HEK293T (cell line): ENCODE results near the gene CDC34.

Experiments used
- BHLHE40 ChIP-seq: fragments of 450-650 bp; IDR thresholded peaks from 2 replicates; pipeline ENCODE4 v1.6.1; 2016; ENCODE audit warnings: mild to moderate bottlenecking, moderate library complexity, borderline replicate concordance
- FOXK2 ChIP-seq: fragments of 450-650 bp; IDR thresholded peaks from 2 replicates; pipeline ENCODE4 v1.6.1; 2016; ENCODE audit warnings: mild to moderate bottlenecking
- FOXM1 ChIP-seq: fragments of 450-650 bp; IDR thresholded peaks from 2 replicates; pipeline ENCODE4 v1.6.1; 2017; ENCODE audit warnings: mild to moderate bottlenecking, borderline replicate concordance
- ZNF384 ChIP-seq: fragments of 450-650 bp; IDR thresholded peaks from 2 replicates; pipeline ENCODE4 v1.6.1; 2016
- TF ChIP-seq, protein P1 (sequence below): fragments of 450-650 bp; IDR thresholded peaks from 2 replicates; pipeline ENCODE4 v1.6.1; 2016

DNA sequence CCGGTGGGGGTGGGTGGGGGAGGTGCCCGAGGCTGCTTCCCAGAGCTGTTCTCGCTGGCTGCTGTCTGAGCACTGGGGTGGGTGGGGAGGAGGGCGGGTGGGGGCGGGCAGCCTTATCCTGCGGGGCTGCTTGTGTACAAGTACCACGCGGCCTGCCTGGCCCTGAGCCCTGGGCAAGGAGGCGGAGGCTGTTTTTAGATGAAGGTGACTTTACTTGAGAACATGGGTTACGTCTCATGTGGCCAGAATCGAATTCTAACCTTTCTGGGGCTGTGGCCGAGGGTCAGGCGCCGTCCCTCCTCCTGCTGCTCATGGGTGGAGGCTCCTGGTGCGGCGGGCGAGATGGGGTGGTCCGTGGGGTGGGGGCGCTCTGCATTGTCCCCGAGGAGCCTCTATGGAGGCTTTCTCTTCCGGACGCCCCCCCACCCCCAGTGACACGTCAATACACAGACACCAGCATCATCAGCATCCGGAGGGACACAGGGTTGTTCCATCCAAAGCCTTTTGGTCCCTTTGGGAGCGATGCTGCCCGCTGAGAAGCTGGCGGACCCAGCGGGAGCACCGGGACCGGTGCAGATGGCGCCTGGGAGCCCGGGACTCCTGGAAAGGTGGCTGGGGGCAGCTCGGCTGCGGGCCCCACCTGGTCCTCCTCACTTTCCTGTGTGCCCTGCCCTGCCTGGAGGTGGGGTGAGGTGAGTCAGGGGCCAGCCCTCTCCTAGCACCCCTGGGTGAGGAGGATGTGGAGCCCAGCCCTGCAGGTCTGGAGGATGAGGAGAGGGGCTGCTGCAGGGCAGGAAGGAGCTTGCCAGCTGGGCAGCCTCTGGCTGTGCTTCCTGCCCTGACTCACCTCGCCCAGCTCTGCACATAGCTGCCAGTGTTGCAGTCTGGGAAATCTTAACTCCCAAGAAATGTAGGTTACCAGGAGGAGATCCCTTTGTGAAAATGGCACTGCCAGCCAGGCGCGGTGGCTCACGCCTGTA, 44.3 kb downstream of the CDC34 start:
- TF ChIP-seq FOXK2 (no peak), ZNF384 (no peak), BHLHE40 (no peak), FOXM1 (no peak)
- TF ChIP-seq, protein P1, sequence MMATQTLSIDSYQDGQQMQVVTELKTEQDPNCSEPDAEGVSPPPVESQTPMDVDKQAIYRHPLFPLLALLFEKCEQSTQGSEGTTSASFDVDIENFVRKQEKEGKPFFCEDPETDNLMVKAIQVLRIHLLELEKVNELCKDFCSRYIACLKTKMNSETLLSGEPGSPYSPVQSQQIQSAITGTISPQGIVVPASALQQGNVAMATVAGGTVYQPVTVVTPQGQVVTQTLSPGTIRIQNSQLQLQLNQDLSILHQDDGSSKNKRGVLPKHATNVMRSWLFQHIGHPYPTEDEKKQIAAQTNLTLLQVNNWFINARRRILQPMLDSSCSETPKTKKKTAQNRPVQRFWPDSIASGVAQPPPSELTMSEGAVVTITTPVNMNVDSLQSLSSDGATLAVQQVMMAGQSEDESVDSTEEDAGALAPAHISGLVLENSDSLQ = no peak
